Endothelial cell of umbilical vein (primary cell): ENCODE measurements around the gene IGF2BP1. TPM values are rescaled to one million over a fixed set of nuclear protein-coding genes. Genes with fewer than 3 reads are reported as not detected.
A peak's percentile ranks its signal among the peaks of the same experiment; 100 is the strongest.

Source experiments
- BruUV-seq: library from RNA; stranded (reverse); fragments of 400-500 nt; replicated peaks from 2 replicates; lab custom pipeline; 2021; lab: Mats Ljungman, UMichigan
- CTCF ChIA-PET: fragments of 300-600, 350-600 bp; sonication (Branson Sonifier 250); formaldehyde crosslinking; loops from one replicate; lab custom pipeline; 2021; ENCODE audit warnings: antibody characterized with exemption, inconsistent platforms; lab: Charles Lee
- POLR2A ChIA-PET: fragments of 300-600, 350-600 bp; sonication (Branson Sonifier 250); formaldehyde crosslinking; loops from one replicate; lab custom pipeline; 2021; ENCODE audit warnings: antibody characterized with exemption, inconsistent platforms; lab: Charles Lee
- DNase-seq: peaks from one replicate; pipeline ENCODE4 v3.0.0-alpha.2; 2011; ENCODE audit warnings: low read depth, low spot score
- FAIRE-seq: peaks from 2 replicates; lab custom pipeline; 2011; peaks lifted over from hg19 to GRCh38; lab: Jason Lieb, UNC
- H2AFZ ChIP-seq: 2 replicates; pipeline ENCODE4 v1.6.0; 2012; ENCODE audit warnings: low read depth, low read length, control low read depth, inconsistent platforms
- H3K27ac ChIP-seq: 2 replicates; pipeline ENCODE4 v1.5.1; 2011; ENCODE audit warnings: low read depth, mild to moderate bottlenecking, control low read depth, low read length, moderate library complexity; ENCODE audit not compliant: insufficient read depth
- H3K27me3 ChIP-seq, 2 experiments: 2 replicates each; pipeline versions ENCODE4 v1.6.0 to v1.6.1; 2011; ENCODE audit warnings: low read length in 2 of 2, mixed read lengths in 1 of 2; ENCODE audit not compliant: control insufficient read depth in 2 of 2, insufficient read depth in 2 of 2
- H3K36me3 ChIP-seq, 2 experiments: 2 replicates in 1 of 2; 3 replicates in 1 of 2; pipeline ENCODE4 v1.5.1; 2011; ENCODE audit warnings: low read length in 2 of 2, mild to moderate bottlenecking in 1 of 2, moderate library complexity in 1 of 2; ENCODE audit not compliant: control insufficient read depth in 2 of 2, insufficient read depth in 2 of 2; ENCODE audit errors: extremely low read depth in 1 of 2
- H3K4me1 ChIP-seq: 3 replicates; pipeline ENCODE4 v1.5.1; 2011; ENCODE audit warnings: mild to moderate bottlenecking, low read length; ENCODE audit not compliant: control insufficient read depth, insufficient read depth; ENCODE audit errors: extremely low read depth
- H3K4me2 ChIP-seq: 2 replicates; pipeline ENCODE4 v1.6.1; 2011; ENCODE audit warnings: low read length, control low read depth, mixed read lengths; ENCODE audit not compliant: insufficient read depth
- H3K4me3 ChIP-seq, 3 experiments: fragments of 200-600 bp in 1 of 3; sonication (generic), shearing (Covaris generic) in 1 of 3; replicated peaks in 1 of 3; 2 replicates each; pipeline ENCODE4 v1.5.1; 2011 to 2016; ENCODE audit warnings: control low read depth in 3 of 3, low read length in 3 of 3, mild to moderate bottlenecking in 2 of 3, inconsistent platforms in 1 of 3, low read depth in 1 of 3, moderate library complexity in 1 of 3; ENCODE audit not compliant: insufficient read depth in 1 of 3
- H3K79me2 ChIP-seq: 2 replicates; pipeline ENCODE4 v1.6.0; 2012; ENCODE audit warnings: low read length, inconsistent platforms; ENCODE audit not compliant: control insufficient read depth, insufficient read depth
- H3K9ac ChIP-seq: replicated peaks from 2 replicates; pipeline ENCODE3; 2011; ENCODE audit warnings: low read length, control low read depth; ENCODE audit not compliant: insufficient read depth; ENCODE audit errors: extremely low read depth
- H3K9me1 ChIP-seq: replicated peaks from 3 replicates; pipeline ENCODE4 v1.6.0; 2011; ENCODE audit warnings: mild to moderate bottlenecking, low read length; ENCODE audit not compliant: control insufficient read depth, insufficient read depth; ENCODE audit errors: extremely low read depth
- H3K9me3 ChIP-seq: replicated peaks from 2 replicates; pipeline ENCODE4 v1.5.1; 2012; ENCODE audit warnings: low read length, inconsistent platforms; ENCODE audit not compliant: control insufficient read depth, insufficient read depth
- H4K20me1 ChIP-seq: replicated peaks from 2 replicates; pipeline ENCODE3; 2011; ENCODE audit warnings: mild to moderate bottlenecking, low read length; ENCODE audit not compliant: control insufficient read depth, insufficient read depth; ENCODE audit errors: extremely low read depth
- CTCF ChIP-seq, 2 donors: IDR thresholded peaks; 1 replicate in 1 of 2; 2 replicates in 1 of 2; pipeline ENCODE4 v1.5.1; 2011; ENCODE audit warnings: low read length in 2 of 2, mild to moderate bottlenecking in 2 of 2, moderate library complexity in 2 of 2, control low read depth in 1 of 2, inconsistent platforms in 1 of 2, low read depth in 1 of 2; ENCODE audit not compliant: insufficient read depth in 1 of 2; ENCODE audit errors: extremely low read depth in 1 of 2
- POLR2A ChIP-seq: IDR thresholded peaks from 2 replicates; pipeline ENCODE4 v1.6.1; 2012; ENCODE audit warnings: low read depth, mild to moderate bottlenecking, control low read depth, low read length
- dilution Hi-C: fragments of 300-500 bp; cut with MboI; formaldehyde crosslinking; loops from one replicate; pipeline ENCODE4 v1.15.0; 2019; ENCODE audit warnings: low sequenced_read_pairs; ENCODE audit not compliant: extremely low pct_ligation_motif_present
- intact Hi-C: fragments of 100-400 bp; cut with micrococcal nuclease; formaldehyde crosslinking; loops from one replicate; pipeline ENCODE4 v1.10.0; 2022
- polyA plus RNA-seq, 4 experiments: library from polyadenylated mRNA; depleted of rRNA in 3 of 4; stranded (reverse) in 3 of 4; unstranded in 1 of 4; fragments of >200 nt; gene quantifications; 2 replicates each; pipeline versions ENCODE4 v1.2.1 to v1.2.3, GENCODE V29; 2011 to 2012; ENCODE audit warnings: missing spikeins in 1 of 4
- total RNA-seq: library from RNA; stranded (reverse); gene quantifications from 2 replicates; pipeline ENCODE4 v1.2.3, GENCODE V29; 2021

IGF2BP1 gene
- total and polyA plus RNA-seq, 2 donors (not counting 3 experiments of a cell fraction or from before 2014, with no cell fraction given) = 9.5 to 99.5 TPM

DNA sequence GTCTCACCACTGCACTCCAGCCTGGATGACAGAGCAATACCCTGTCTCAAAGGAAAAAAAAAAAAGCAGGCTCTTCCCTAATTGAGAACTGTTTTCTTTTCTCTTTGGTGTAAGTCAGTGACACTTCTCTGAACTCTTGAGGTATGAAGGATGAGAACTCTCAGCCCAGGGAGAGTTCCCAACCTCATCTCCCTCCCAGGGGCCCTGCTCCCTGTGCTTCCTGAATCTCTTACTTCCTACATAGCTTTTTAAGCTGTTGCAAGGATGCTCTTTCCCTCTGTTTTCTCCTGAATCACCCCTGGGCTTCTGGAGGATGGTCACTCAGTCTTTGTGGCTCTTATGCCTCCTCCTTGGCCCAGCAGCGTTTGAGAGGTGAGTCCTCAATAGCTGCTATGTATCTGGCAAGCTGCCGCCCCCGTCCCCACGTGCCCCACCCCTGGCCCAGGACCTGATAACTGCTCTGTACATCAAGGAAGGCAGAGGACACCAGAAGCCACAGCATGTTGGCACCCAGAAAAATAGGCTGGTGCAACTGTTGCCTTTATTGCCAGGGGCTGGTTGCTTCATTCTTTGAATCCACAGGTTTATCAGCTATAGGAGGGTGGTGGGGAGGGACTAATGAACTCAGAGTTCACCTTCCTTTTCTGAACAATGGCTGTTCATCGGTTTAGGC lies 24.0 kb downstream of the IGF2BP1 start:
- Histone ChIP-seq H3K4me3 (no peak overlapping the region), H3K9me3 (no peaks in the 10 kb centered on the region), H3K9me1 (no peaks in the 10 kb centered on the region), H3K27me3 (no peaks in the 10 kb centered on the region), H3K79me2 (peaks cover 85% of the 10 kb centered on the region), H3K9ac (no peak overlapping the region), H4K20me1 (no peaks in the 10 kb centered on the region), H2AFZ (no peak overlapping the region), H3K4me1 (peaks cover 37% of the 10 kb centered on the region), H3K4me2 (no peak overlapping the region), H3K27ac (peak overlapping the region; percentile 87), H3K36me3 (peaks cover 0 to 2% of the 10 kb centered on the region in 2 experiments)
- POLR2A ChIA-PET = interaction anchor here (1.3 kb wide), 1 partner anchor 8 kb away, joined by 5 read pairs; no protein-coding TSS in a partner anchor
- dilution Hi-C loops = no loop called here
- intact Hi-C loops = no loop called here
- peak; percentile 13 for DNase-seq
- CTCF ChIA-PET = interaction anchor here (1.0 to 1.5 kb wide), 4 partner anchors 9 to 68 kb away, joined by 3 to 5 read pairs (median 3); no protein-coding TSS in a partner anchor
- no peak for TF ChIP-seq CTCF (IDR thresholded peaks at IDR 0.05; ENCODE audit: extremely low read depth in 1 of 2, insufficient read depth in 1 of 2, low read depth in 1 of 2, low read length in 2 of 2)
- peak; percentile 48 for FAIRE-seq
- BruUV-seq = no TSS peak

DNA sequence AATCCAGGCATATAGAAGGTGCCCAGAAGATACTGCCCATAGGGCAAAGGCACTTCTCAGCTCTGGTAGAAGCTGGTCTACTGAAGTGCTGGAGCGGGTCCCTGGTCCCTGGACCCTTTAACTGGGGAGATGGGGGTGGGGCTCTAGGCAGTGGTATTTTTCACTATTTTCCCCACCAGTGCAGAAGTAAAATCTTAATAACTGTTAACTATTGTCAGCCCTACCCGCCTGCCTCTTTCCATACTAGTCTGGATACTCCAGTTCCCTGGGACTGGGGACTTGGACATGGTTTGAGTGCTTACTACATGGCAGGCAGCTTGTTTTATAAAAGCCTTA lies 24.6 kb downstream of the IGF2BP1 start:
- H2AFZ ChIP-seq = no peak overlapping the region
- H3K4me2 ChIP-seq = no peak overlapping the region
- DNase-seq (peak; percentile 12), FAIRE-seq (peak; percentile 40)
- H3K27ac ChIP-seq = peak overlapping the region; percentile 87
- peak overlapping the region; percentile 54 for H3K9ac ChIP-seq
- ChIA-PET CTCF (interaction anchor here (0.6 to 1.2 kb wide), 4 partner anchors 8 to 69 kb away, joined by 3 to 5 read pairs (median 3); no protein-coding TSS in a partner anchor), POLR2A (no interaction called here)
- no peaks in the 10 kb centered on the region for H3K27me3 ChIP-seq
- dilution Hi-C loops (no loop called here), intact Hi-C loops (loop anchor here (1.0 kb wide), 1 partner anchor 9 kb away; no protein-coding TSS in a partner anchor)
- H3K79me2 ChIP-seq = peaks cover 84% of the 10 kb centered on the region
- peaks cover 0 to 2% of the 10 kb centered on the region in 2 experiments for H3K36me3 ChIP-seq
- H3K9me1 ChIP-seq = no peaks in the 10 kb centered on the region
- no peak for TF ChIP-seq POLR2A
- no peaks in the 10 kb centered on the region for H4K20me1 ChIP-seq
- no peak overlapping the region for H3K4me3 ChIP-seq
- peaks cover 39% of the 10 kb centered on the region for H3K4me1 ChIP-seq
- BruUV-seq = no TSS peak
- H3K9me3 ChIP-seq = no peaks in the 10 kb centered on the region
